ENCODE measurements around the gene EID3. TPM values are rescaled to one million over a fixed set of nuclear protein-coding genes. Genes with fewer than 3 reads are reported as not detected.

The EID3 gene
- total RNA-seq, 1 donor from 2014 or later: 5.6 TPM

GRCh38 chr12:104272938-104273337 is 30.6 kb upstream of the EID3 start:
- Mint-ChIP-seq H3K4me1 (no peaks in the 10 kb centered on the region), H3K4me3 (no peak overlapping the region), H3K27me3 (ENCODE audit: low read depth) (no peaks in the 10 kb centered on the region), H3K27ac (no peak overlapping the region), H3K36me3 (no peaks in the 10 kb centered on the region), H3K9me3 (peaks cover 12% of the 10 kb centered on the region)
- no peak for DNase-seq (ENCODE audit: low spot score in 2 of 2, unreplicated experiment in 2 of 2)
- TF ChIP-seq CTCF (IDR thresholded peaks at IDR 0.05; ENCODE audit: unreplicated experiment): no peak

GRCh38 chr12:104273503-104273902 is 30.0 kb upstream of the EID3 start:
- Mint-ChIP-seq H3K36me3 (no peaks in the 10 kb centered on the region), H3K4me1 (no peaks in the 10 kb centered on the region), H3K27me3 (ENCODE audit: low read depth) (no peaks in the 10 kb centered on the region), H3K9me3 (peaks cover 12% of the 10 kb centered on the region), H3K4me3 (no peak overlapping the region), H3K27ac (no peak overlapping the region)
- no peak for DNase-seq (ENCODE audit: low spot score in 2 of 2, unreplicated experiment in 2 of 2)
- no peak for TF ChIP-seq CTCF (IDR thresholded peaks at IDR 0.05; ENCODE audit: unreplicated experiment)

DNA sequence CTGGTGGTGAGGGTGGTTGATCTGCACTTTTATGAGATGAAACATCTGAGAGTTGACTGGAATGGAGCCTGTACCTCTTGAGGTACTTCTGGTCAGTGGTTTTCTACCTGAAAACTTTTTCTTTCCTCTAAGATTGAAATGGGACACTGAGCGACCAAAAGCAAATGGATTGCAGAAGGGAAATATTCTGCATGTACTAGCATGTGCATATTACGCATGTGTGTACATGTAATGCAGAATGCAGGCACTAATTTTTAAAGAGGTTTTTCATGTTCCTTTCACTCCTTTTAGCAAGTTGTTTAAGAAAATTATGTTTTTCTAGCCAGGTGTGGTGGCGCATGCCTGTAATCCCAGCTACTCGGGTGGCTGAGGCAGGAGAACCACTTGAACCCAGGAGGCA is 28.7 kb upstream of the EID3 start:
- Mint-ChIP-seq H3K27me3 (ENCODE audit: low read depth) (no peaks in the 10 kb centered on the region), H3K36me3 (no peaks in the 10 kb centered on the region), H3K4me1 (no peaks in the 10 kb centered on the region), H3K27ac (no peak overlapping the region), H3K4me3 (no peak overlapping the region), H3K9me3 (peaks cover 11% of the 10 kb centered on the region)
- DNase-seq (ENCODE audit: low spot score in 2 of 2, unreplicated experiment in 2 of 2): no peak
- TF ChIP-seq CTCF (IDR thresholded peaks at IDR 0.05; ENCODE audit: unreplicated experiment): no peak

- Mint-ChIP-seq H3K27me3 (ENCODE audit: low read depth) (no peaks in the 10 kb centered on the region), H3K27ac (no peak overlapping the region), H3K4me1 (no peaks in the 10 kb centered on the region), H3K36me3 (no peaks in the 10 kb centered on the region), H3K4me3 (no peak overlapping the region), H3K9me3 (peaks cover 4% of the 10 kb centered on the region)
- DNase-seq (ENCODE audit: low spot score in 2 of 2, unreplicated experiment in 2 of 2): no peak
- TF ChIP-seq CTCF (IDR thresholded peaks at IDR 0.05; ENCODE audit: unreplicated experiment): no peak
Observed at GRCh38 chr12:104275689-104276088, 27.9 kb upstream of the EID3 start.

- no peak for TF ChIP-seq CTCF (IDR thresholded peaks at IDR 0.05; ENCODE audit: unreplicated experiment)
- no peaks in the 10 kb centered on the region for H3K4me1 Mint-ChIP-seq
- no peaks in the 10 kb centered on the region for H3K27me3 Mint-ChIP-seq (ENCODE audit: low read depth)
- H3K4me3 Mint-ChIP-seq: no peak overlapping the region
- no peak overlapping the region for H3K27ac Mint-ChIP-seq
- DNase-seq (ENCODE audit: low spot score in 2 of 2, unreplicated experiment in 2 of 2): no peak
- H3K9me3 Mint-ChIP-seq: peaks cover 4% of the 10 kb centered on the region
- H3K36me3 Mint-ChIP-seq: no peaks in the 10 kb centered on the region
Observed at GRCh38 chr12:104276273-104277131, 27.0 kb upstream of the EID3 start.
